ENCODE results near the gene POU4F3. TPM values are rescaled to one million over a fixed set of nuclear protein-coding genes. Genes with fewer than 3 reads are reported as not detected.

The POU4F3 gene
- total RNA-seq, 4 donors from 2014 or later: not detected

DNA sequence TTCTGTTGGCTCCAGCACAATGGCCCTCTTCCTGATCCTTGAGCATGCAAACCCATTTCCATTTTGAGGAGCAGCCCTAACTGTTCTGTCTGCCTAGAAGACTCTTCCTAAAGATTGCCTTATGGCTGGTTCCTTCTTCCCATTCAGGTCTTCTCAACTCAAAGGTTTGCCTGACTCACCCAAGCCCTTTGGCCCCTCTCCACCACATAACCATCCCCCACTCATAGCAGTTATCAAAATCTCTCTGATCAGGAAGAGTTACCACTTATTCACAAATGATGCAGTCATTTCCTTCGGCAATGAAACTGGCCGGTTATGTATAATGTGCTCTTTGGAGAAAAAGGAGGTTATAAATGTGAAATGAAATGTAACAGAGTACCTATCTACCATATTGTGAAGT, 8.9 kb upstream of the POU4F3 start:
- no peak overlapping the region for H3K4me3 ChIP-seq
- 89% methylated on average over 2 of the region's 2 CpGs for WGBS, 2 donors (ENCODE audit: low coverage in 1 of 2)
- no peaks in the 10 kb centered on the region for H3K36me3 ChIP-seq
- TF ChIP-seq, protein P1, sequence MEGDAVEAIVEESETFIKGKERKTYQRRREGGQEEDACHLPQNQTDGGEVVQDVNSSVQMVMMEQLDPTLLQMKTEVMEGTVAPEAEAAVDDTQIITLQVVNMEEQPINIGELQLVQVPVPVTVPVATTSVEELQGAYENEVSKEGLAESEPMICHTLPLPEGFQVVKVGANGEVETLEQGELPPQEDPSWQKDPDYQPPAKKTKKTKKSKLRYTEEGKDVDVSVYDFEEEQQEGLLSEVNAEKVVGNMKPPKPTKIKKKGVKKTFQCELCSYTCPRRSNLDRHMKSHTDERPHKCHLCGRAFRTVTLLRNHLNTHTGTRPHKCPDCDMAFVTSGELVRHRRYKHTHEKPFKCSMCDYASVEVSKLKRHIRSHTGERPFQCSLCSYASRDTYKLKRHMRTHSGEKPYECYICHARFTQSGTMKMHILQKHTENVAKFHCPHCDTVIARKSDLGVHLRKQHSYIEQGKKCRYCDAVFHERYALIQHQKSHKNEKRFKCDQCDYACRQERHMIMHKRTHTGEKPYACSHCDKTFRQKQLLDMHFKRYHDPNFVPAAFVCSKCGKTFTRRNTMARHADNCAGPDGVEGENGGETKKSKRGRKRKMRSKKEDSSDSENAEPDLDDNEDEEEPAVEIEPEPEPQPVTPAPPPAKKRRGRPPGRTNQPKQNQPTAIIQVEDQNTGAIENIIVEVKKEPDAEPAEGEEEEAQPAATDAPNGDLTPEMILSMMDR (IDR thresholded peaks at IDR 0.05): no peak
- TF ChIP-seq POLR2A (IDR thresholded peaks at IDR 0.05): no peak
- TF ChIP-seq EP300 (IDR thresholded peaks at IDR 0.05): no peak
- TF ChIP-seq POLR2AphosphoS5 (IDR thresholded peaks at IDR 0.05): no peak
- H3K4me1 ChIP-seq: no peaks in the 10 kb centered on the region
- ATAC-seq: no peak
- peaks cover 52% of the 10 kb centered on the region for H3K27me3 ChIP-seq
- H3K27ac ChIP-seq: no peak overlapping the region
- no peaks in the 10 kb centered on the region for H3K9me3 ChIP-seq

DNA sequence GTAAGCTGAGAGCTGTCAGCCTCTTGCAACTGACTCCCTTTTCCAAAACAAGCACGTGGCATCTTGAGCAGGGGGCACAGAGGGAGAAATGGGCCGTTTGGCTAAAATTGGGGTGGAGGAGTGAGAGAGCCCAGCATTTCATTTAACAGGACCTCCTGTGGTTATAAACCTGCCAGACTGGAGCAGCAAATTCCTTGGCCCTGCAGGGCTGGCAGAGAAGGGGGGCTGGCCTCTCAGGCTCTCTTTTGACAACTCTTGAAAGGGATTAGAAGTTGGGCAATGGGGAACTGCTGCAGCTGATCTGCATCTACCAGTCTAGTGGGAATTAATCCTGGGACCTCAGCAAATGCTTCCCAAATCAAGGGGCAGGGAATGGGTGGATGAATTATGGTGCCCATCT, 7.2 kb upstream of the POU4F3 start:
- no peaks in the 10 kb centered on the region for H3K4me1 ChIP-seq
- no peak for ATAC-seq
- no peak overlapping the region for H3K4me3 ChIP-seq
- 0% methylated on average over 2 of the region's 2 CpGs; no CpG with 5 or more reads in 1 of the 2 donors for WGBS, 2 donors (ENCODE audit: low coverage in 1 of 2)
- TF ChIP-seq EP300 (IDR thresholded peaks at IDR 0.05) (no peak), POLR2AphosphoS5 (IDR thresholded peaks at IDR 0.05) (no peak), POLR2A (IDR thresholded peaks at IDR 0.05) (no peak)
- TF ChIP-seq, protein P1 (IDR thresholded peaks at IDR 0.05): no peak
- no peaks in the 10 kb centered on the region for H3K9me3 ChIP-seq
- H3K27ac ChIP-seq: no peak overlapping the region
- no peaks in the 10 kb centered on the region for H3K36me3 ChIP-seq
- H3K27me3 ChIP-seq: peaks cover 68% of the 10 kb centered on the region

DNA sequence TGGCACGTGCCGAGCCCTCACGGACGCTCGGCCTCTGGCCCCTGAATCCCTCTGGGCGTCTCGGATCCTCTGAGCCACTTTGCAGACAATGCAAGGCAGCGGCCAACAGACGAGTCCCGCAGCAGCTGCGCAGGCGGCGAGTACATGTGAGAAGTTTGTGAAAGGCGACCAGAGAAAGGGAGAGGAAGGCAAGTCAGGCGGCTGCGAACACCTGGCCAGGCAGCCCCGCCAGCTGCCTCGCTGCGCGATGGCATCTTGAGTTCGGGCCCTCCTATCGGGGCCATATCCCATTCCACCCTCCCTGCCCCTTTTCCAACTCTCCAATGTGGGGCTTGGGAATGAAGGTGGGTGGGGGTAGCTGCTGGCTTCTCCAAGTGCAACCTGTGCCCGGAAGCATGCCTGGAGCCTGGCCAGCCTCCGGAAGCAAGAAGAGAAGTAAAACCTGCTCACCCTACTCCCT, 4.5 kb upstream of the POU4F3 start:
- Histone ChIP-seq H3K4me3 (no peak overlapping the region), H3K27ac (no peak overlapping the region), H3K4me1 (peaks cover 0 to 5% (median 0%) of the 10 kb centered on the region in 3 donors), H3K36me3 (no peaks in the 10 kb centered on the region), H3K27me3 (peaks cover 83% of the 10 kb centered on the region), H3K9me3 (no peaks in the 10 kb centered on the region)
- TF ChIP-seq, protein P1 (IDR thresholded peaks at IDR 0.05): no peak
- TF ChIP-seq EP300 (IDR thresholded peaks at IDR 0.05) (no peak), POLR2AphosphoS5 (IDR thresholded peaks at IDR 0.05) (no peak), POLR2A (IDR thresholded peaks at IDR 0.05) (no peak)
- 0% methylated on average over 1 of the region's 24 CpGs; no CpG with 5 or more reads in 1 of the 2 donors for whole genome bisulfite sequencing, 2 donors (ENCODE audit: low coverage in 1 of 2)
- ATAC-seq: no peak

DNA sequence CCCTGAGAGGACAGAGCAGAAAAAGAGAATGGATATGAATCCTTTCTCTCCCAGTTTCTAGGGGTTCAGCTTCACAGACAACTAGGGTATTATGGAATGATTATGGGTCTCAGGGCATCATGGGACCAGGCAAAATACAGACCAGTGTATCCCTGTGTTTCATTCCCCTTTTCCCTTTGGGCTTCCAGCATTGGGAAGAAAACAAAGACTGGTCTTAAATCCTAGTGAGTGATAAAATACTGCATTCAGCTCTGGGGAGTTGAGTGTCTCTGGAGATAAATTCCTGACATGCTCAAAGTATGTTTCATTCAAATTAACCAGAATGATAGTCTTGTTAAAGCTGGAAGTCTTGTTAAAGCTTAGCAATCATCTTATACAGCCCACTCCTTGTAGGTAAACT, 2.4 kb upstream of the POU4F3 start:
- Histone ChIP-seq H3K27me3 (peaks cover 91% of the 10 kb centered on the region), H3K4me3 (no peak overlapping the region), H3K36me3 (no peaks in the 10 kb centered on the region), H3K9me3 (no peaks in the 10 kb centered on the region), H3K27ac (no peak overlapping the region), H3K4me1 (peaks cover 0 to 16% (median 0%) of the 10 kb centered on the region in 3 donors)
- TF ChIP-seq, protein P1 (IDR thresholded peaks at IDR 0.05): no peak
- TF ChIP-seq EP300 (IDR thresholded peaks at IDR 0.05) (no peak), POLR2AphosphoS5 (IDR thresholded peaks at IDR 0.05) (no peak), POLR2A (IDR thresholded peaks at IDR 0.05) (no peak)
- no peak for ATAC-seq

DNA sequence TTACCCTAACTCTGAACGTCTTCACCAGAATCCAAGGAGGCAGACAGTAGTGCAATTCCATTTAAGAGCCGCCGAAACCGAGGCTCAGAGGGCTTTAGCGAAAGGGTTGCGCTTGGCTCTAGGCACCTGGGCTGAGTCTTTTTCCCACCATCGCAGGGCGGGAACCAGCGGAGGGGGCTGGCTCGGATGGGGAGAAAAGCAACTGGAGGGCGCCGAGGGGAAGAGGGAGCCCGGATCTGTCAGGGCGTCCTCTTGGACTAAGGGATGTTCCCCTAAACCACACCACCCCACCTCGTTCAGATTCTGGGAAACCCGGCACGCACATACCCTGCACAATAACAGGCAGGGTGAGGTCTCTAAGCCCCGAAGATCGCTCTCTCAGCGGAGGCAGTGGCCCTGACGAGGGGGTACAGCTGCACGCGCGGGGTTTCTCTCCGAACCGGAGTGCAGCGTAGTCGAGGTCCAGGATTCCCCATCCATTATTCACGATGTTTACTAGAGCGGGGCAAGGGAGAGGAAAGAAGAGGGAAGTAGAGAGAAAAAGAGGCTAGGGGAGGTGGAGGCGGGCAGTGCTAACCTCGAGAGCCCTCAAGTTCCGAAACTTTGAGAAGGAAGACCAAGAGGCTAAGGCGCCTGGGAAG, 1.3 kb upstream of the POU4F3 start:
- Histone ChIP-seq H3K9me3 (no peaks in the 10 kb centered on the region), H3K27me3 (peaks cover 95% of the 10 kb centered on the region), H3K27ac (no peak overlapping the region), H3K4me1 (peaks cover 0 to 16% (median 0%) of the 10 kb centered on the region in 3 donors), H3K4me3 (no peak overlapping the region), H3K36me3 (no peaks in the 10 kb centered on the region)
- 1 to 5% methylated on average over 11 to 15 of the region's 34 CpGs for WGBS, 2 donors (ENCODE audit: low coverage in 1 of 2)
- ATAC-seq: no peak
- TF ChIP-seq EP300 (IDR thresholded peaks at IDR 0.05): no peak
- no peak for TF ChIP-seq POLR2A (IDR thresholded peaks at IDR 0.05)
- TF ChIP-seq, protein P1 (IDR thresholded peaks at IDR 0.05): no peak
- no peak for TF ChIP-seq POLR2AphosphoS5 (IDR thresholded peaks at IDR 0.05)
